Neural progenitor cell (in vitro differentiated cells): Measurements from ENCODE around the gene THBD. TPM values are rescaled to one million over a fixed set of nuclear protein-coding genes. Genes with fewer than 3 reads are reported as not detected.
"Not testable (repeated sequence)": the region's sequence is repeated elsewhere in the genome, so short reads cannot be mapped to it uniquely, and the experiment has no call there.

Experiments
- DNase-seq: peaks from one replicate; pipeline ENCODE4 v3.0.0-alpha.2; 2016; ENCODE audit warnings: low spot score
- H2AFZ ChIP-seq: fragments of 200-600 bp; sonication (generic); replicated peaks from 2 replicates; pipeline ENCODE4 v1.6.1; 2016; ENCODE audit warnings: antibody characterized with exemption
- H3F3A ChIP-seq: fragments of 200-600 bp; sonication (generic); 2 replicates; pipeline ENCODE4 v1.6.1; 2016; ENCODE audit warnings: antibody characterized with exemption, low read depth
- H3K27ac ChIP-seq: fragments of 200-600 bp; sonication (generic); 2 replicates; pipeline ENCODE4 v1.5.1; 2016; ENCODE audit warnings: mild to moderate bottlenecking
- H3K27me3 ChIP-seq: fragments of 200-600 bp; sonication (generic); 2 replicates; pipeline ENCODE4 v1.6.1; 2016; ENCODE audit warnings: mild to moderate bottlenecking, moderate library complexity
- H3K36me3 ChIP-seq: fragments of 200-600 bp; sonication (generic); 2 replicates; pipeline ENCODE4 v1.5.1; 2016
- H3K4me1 ChIP-seq: fragments of 200-600 bp; sonication (generic); 2 replicates; pipeline ENCODE4 v1.6.1; 2016; ENCODE audit warnings: mixed run types
- H3K4me2 ChIP-seq: fragments of 200-600 bp; sonication (generic); 2 replicates; pipeline ENCODE4 v1.6.1; 2016
- H3K4me3 ChIP-seq: fragments of 200-600 bp; sonication (generic); 2 replicates; pipeline ENCODE4 v1.5.1; 2016
- H3K79me2 ChIP-seq: fragments of 200-600 bp; sonication (generic); 2 replicates; pipeline ENCODE4 v1.6.1; 2016; ENCODE audit warnings: low read depth
- H3K9ac ChIP-seq: fragments of 200-600 bp; sonication (generic); 2 replicates; pipeline ENCODE4 v1.6.1; 2016
- H3K9me3 ChIP-seq: fragments of 200-600 bp; sonication (generic); 2 replicates; pipeline ENCODE4 v1.5.1; 2016; ENCODE audit warnings: low read depth
- H4K20me1 ChIP-seq: fragments of 200-600 bp; sonication (generic); 2 replicates; pipeline ENCODE4 v1.6.1; 2016; ENCODE audit warnings: low read depth
- H3K27ac Mint-ChIP-seq: 3 replicates; pipeline ENCODE4 v1.8.0; 2021; ENCODE audit warnings: mixed read lengths
- H3K27me3 Mint-ChIP-seq: 2 replicates; pipeline ENCODE4 v1.8.0; 2022; ENCODE audit warnings: low read depth, mild to moderate bottlenecking, inconsistent platforms, moderate library complexity, mixed read lengths; ENCODE audit not compliant: insufficient read depth
- H3K36me3 Mint-ChIP-seq: 3 replicates; pipeline ENCODE4 v1.8.0; 2021; ENCODE audit warnings: mixed read lengths
- H3K4me1 Mint-ChIP-seq: 3 replicates; pipeline ENCODE4 v1.8.0; 2021; ENCODE audit warnings: mixed read lengths
- H3K4me3 Mint-ChIP-seq: 3 replicates; pipeline ENCODE4 v1.8.0; 2021; ENCODE audit warnings: mild to moderate bottlenecking, moderate library complexity, mixed read lengths
- H3K9me3 Mint-ChIP-seq: 3 replicates; pipeline ENCODE4 v1.8.0; 2020; ENCODE audit warnings: mixed read lengths
- CTCF ChIP-seq: fragments of 200-600 bp; sonication (generic); IDR thresholded peaks from 2 replicates; pipeline ENCODE4 v1.5.1; 2017; ENCODE audit warnings: antibody characterized with exemption, mild to moderate bottlenecking
- EZH2 ChIP-seq: fragments of 200-600 bp; sonication (generic); IDR thresholded peaks from 2 replicates; pipeline ENCODE4 v1.6.1; 2017; ENCODE audit warnings: antibody characterized with exemption, mild to moderate bottlenecking, moderate library complexity
- EZH2phosphoT487 ChIP-seq: fragments of 200-600 bp; sonication (generic); IDR thresholded peaks from 2 replicates; pipeline ENCODE4 v1.6.1; 2017; ENCODE audit warnings: antibody characterized with exemption
- total RNA-seq: library from RNA; depleted of rRNA; stranded (reverse); fragments of >200 nt; gene quantifications from 2 replicates; pipeline ENCODE4 v1.2.3, GENCODE V29; 2015; ENCODE audit warnings: low replicate concordance

THBD gene
- total RNA-seq, 1 donor from 2014 or later, result 0.15 TPM

- no peak overlapping the region for H3K4me3 Mint-ChIP-seq
- no peak overlapping the region for H3K27ac Mint-ChIP-seq
- H3K4me1 ChIP-seq, result no peaks in the 10 kb centered on the region
- TF ChIP-seq CTCF, result no peak
- TF ChIP-seq EZH2phosphoT487, result no peak
- TF ChIP-seq EZH2, result no peak
- H3K79me2 ChIP-seq, result no peaks in the 10 kb centered on the region
- H2AFZ ChIP-seq, result no peak overlapping the region
- H3K9ac ChIP-seq, result no peak overlapping the region
- no peak overlapping the region for H3K27ac ChIP-seq
- no peak for DNase-seq
- H3K9me3 Mint-ChIP-seq, result no peaks in the 10 kb centered on the region
- H3K27me3 ChIP-seq, result peaks cover 47% of the 10 kb centered on the region
- H3K36me3 ChIP-seq, result no peaks in the 10 kb centered on the region
- H3K4me3 ChIP-seq, result no peak overlapping the region
- H3K27me3 Mint-ChIP-seq, result peaks cover 20% of the 10 kb centered on the region
- no peak overlapping the region for H3K4me2 ChIP-seq
- H3K36me3 Mint-ChIP-seq, result no peaks in the 10 kb centered on the region
- H3K9me3 ChIP-seq, result no peaks in the 10 kb centered on the region
- H3K4me1 Mint-ChIP-seq, result no peaks in the 10 kb centered on the region
- no peaks in the 10 kb centered on the region for H3F3A ChIP-seq
- H4K20me1 ChIP-seq, result no peaks in the 10 kb centered on the region
These were observed 18.1 kb downstream of the THBD start for GRCh38 chr20:23031346-23031745.

- Mint-ChIP-seq H3K9me3 (no peaks in the 10 kb centered on the region), H3K27ac (no peak overlapping the region), H3K27me3 (peaks cover 10% of the 10 kb centered on the region), H3K4me3 (no peak overlapping the region), H3K4me1 (no peaks in the 10 kb centered on the region), H3K36me3 (no peaks in the 10 kb centered on the region)
- no peaks in the 10 kb centered on the region for H3K36me3 ChIP-seq
- no peak overlapping the region for H2AFZ ChIP-seq
- H3K4me3 ChIP-seq, result no peak overlapping the region
- peaks cover 27% of the 10 kb centered on the region for H3K27me3 ChIP-seq
- H3F3A ChIP-seq, result no peaks in the 10 kb centered on the region
- TF ChIP-seq CTCF (no peak), EZH2phosphoT487 (no peak), EZH2 (no peak)
- H3K9me3 ChIP-seq, result no peaks in the 10 kb centered on the region
- no peaks in the 10 kb centered on the region for H3K79me2 ChIP-seq
- DNase-seq, result no peak
- no peak overlapping the region for H3K9ac ChIP-seq
- no peaks in the 10 kb centered on the region for H3K4me1 ChIP-seq
- H3K27ac ChIP-seq, result no peak overlapping the region
- H3K4me2 ChIP-seq, result no peak overlapping the region
- H4K20me1 ChIP-seq, result no peaks in the 10 kb centered on the region
These were observed 20.1 kb downstream of the THBD start for GRCh38 chr20:23029324-23029723.

GRCh38 chr20:23028392-23028791 lies 21.1 kb downstream of the THBD start:
- Histone ChIP-seq H3K9me3 (no peaks in the 10 kb centered on the region), H3K27me3 (peaks cover 18% of the 10 kb centered on the region), H3K27ac (no peak overlapping the region), H4K20me1 (no peaks in the 10 kb centered on the region), H2AFZ (no peak overlapping the region), H3K4me2 (no peak overlapping the region), H3K36me3 (no peaks in the 10 kb centered on the region), H3K79me2 (no peaks in the 10 kb centered on the region), H3K4me1 (no peaks in the 10 kb centered on the region), H3K4me3 (no peak overlapping the region), H3K9ac (no peak overlapping the region), H3F3A (no peaks in the 10 kb centered on the region)
- Mint-ChIP-seq H3K36me3 (no peaks in the 10 kb centered on the region), H3K27ac (no peak overlapping the region), H3K4me1 (no peaks in the 10 kb centered on the region), H3K4me3 (no peak overlapping the region), H3K9me3 (no peaks in the 10 kb centered on the region), H3K27me3 (peaks cover 9% of the 10 kb centered on the region)
- no peak for DNase-seq
- TF ChIP-seq CTCF (no peak), EZH2phosphoT487 (no peak), EZH2 (no peak)

- no peak overlapping the region for H2AFZ ChIP-seq
- H3K27me3 Mint-ChIP-seq, result peaks cover 6% of the 10 kb centered on the region
These were observed 21.8 kb downstream of the THBD start for GRCh38 chr20:23027721-23028120.

GRCh38 chr20:23025503-23025902 lies 24.0 kb downstream of the THBD start:
- H3K36me3 Mint-ChIP-seq, H3K4me2 ChIP-seq, H3K9me3 Mint-ChIP-seq, H3K4me3 Mint-ChIP-seq, H3K9ac ChIP-seq, H3K4me1 Mint-ChIP-seq, H3K27ac Mint-ChIP-seq, H3K4me1 ChIP-seq, H3K9me3 ChIP-seq, H3K4me3 ChIP-seq, H2AFZ ChIP-seq, H3K27me3 Mint-ChIP-seq, H3K36me3 ChIP-seq, H3F3A ChIP-seq, DNase-seq, H3K79me2 ChIP-seq, H3K27me3 ChIP-seq, H4K20me1 ChIP-seq, H3K27ac ChIP-seq: not testable (repeated sequence)

More at GRCh38 chr20:23027721-23028120, 21.8 kb downstream of the THBD start:
- Histone ChIP-seq H3K4me3 (no peak overlapping the region), H3K9me3 (no peaks in the 10 kb centered on the region), H3K27ac (no peak overlapping the region), H3K4me2 (no peak overlapping the region), H3K27me3 (peaks cover 11% of the 10 kb centered on the region), H3K79me2 (no peaks in the 10 kb centered on the region), H3K4me1 (no peaks in the 10 kb centered on the region), H3F3A (no peaks in the 10 kb centered on the region), H3K36me3 (no peaks in the 10 kb centered on the region), H4K20me1 (no peaks in the 10 kb centered on the region), H3K9ac (no peak overlapping the region)
- no peak overlapping the region for H3K27ac Mint-ChIP-seq
- DNase-seq, result no peak
- peaks cover 2% of the 10 kb centered on the region for H3K4me1 Mint-ChIP-seq
- H3K36me3 Mint-ChIP-seq, result no peaks in the 10 kb centered on the region
- TF ChIP-seq EZH2 (no peak), EZH2phosphoT487 (no peak)
- H3K4me3 Mint-ChIP-seq, result no peak overlapping the region
- no peaks in the 10 kb centered on the region for H3K9me3 Mint-ChIP-seq
